Adipose tissue (tissue), 3 donors: ENCODE measurements around the gene DYNC1LI2. TPM values are rescaled to one million over a fixed set of nuclear protein-coding genes. Genes with fewer than 3 reads are reported as not detected.

Source experiments
- H3K27ac ChIP-seq: one replicate; pipeline ENCODE4 v1.5.1; 2013; ENCODE audit warnings: low read depth, low read length
- WGBS, 3 donors: extraction: QIAGEN DNeasy Blood & Tissue Kit; methylation state at CpG; one replicate each; pipeline ENCODE4 v1.1.7; 2013; 5-methylcytosine and 5-hydroxymethylcytosine counted together
- polyA plus RNA-seq, 3 donors: library from polyadenylated mRNA; stranded (reverse); fragments of 200-250 nt; gene quantifications; one replicate each; pipeline ENCODE4 v1.2.3, GENCODE V29; 2013
- donor health status: healthy with polysubstance abuse.
- donor health status: Bipolar disorder and iron deficiency.
- donor health status: healthy.

DYNC1LI2 gene
- polyA plus RNA-seq, 3 donors, result 32.8 to 106 (median 57.0) TPM

GRCh38 chr16:66741950-66742808 lies 9.2 kb downstream of the DYNC1LI2 start:
- H3K27ac ChIP-seq, result no peak overlapping the region
- WGBS, 3 donors, result 40 to 52% (median 46%) methylated on average over 10 of the region's 10 CpGs

GRCh38 chr16:66741169-66741900 lies 10.1 kb downstream of the DYNC1LI2 start:
- no peak overlapping the region for H3K27ac ChIP-seq
- WGBS, 3 donors, result 20 to 34% (median 31%) methylated on average over 10 of the region's 10 CpGs

GRCh38 chr16:66740533-66740932 lies 10.9 kb downstream of the DYNC1LI2 start:
- no peak overlapping the region for H3K27ac ChIP-seq
- 39 to 56% (median 41%) methylated on average over 2 of the region's 2 CpGs for WGBS, 3 donors

DNA sequence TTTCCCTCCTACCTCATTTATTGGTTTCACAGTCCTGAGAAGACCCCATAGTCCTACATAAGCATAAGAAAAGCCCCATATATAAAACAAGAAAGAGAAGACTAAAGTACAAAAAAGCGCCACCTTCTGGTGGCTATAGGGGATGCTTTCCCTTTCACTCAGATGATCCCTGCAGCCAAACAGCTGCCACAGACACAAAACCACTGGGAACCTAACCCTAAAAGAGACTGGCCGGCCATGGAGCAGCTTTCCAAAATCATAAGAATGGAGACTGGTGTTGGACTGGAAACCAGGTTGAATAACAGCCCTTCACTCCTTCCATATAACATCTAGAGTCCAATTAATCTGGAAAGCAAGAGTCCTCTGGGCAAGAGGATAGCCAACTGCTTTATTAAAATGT lies 11.4 kb downstream of the DYNC1LI2 start:
- WGBS, 3 donors, result 47 to 51% (median 49%) methylated on average over 2 of the region's 2 CpGs
- no peak overlapping the region for H3K27ac ChIP-seq

DNA sequence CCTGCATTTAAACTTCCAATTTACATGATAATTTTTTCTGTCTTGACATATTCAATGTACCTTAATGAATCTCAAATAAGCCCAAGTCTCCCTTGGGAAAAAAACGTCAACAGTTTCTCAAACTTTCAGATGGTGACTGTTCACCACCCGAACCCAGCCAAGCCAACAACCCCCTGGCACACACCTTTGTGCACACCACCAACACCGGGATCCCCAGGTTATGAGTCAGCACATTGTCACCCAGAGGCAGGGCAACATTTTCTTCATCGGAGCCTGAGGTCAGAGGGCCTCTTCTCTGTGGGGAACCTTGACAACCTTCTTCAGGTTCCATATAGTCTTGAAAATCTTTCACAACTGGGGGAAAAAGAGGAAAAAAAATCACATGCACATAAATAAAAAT lies 15.5 kb downstream of the DYNC1LI2 start:
- WGBS, 3 donors, result 84 to 93% (median 88%) methylated on average over 4 of the region's 4 CpGs
- H3K27ac ChIP-seq, result no peak overlapping the region

DNA sequence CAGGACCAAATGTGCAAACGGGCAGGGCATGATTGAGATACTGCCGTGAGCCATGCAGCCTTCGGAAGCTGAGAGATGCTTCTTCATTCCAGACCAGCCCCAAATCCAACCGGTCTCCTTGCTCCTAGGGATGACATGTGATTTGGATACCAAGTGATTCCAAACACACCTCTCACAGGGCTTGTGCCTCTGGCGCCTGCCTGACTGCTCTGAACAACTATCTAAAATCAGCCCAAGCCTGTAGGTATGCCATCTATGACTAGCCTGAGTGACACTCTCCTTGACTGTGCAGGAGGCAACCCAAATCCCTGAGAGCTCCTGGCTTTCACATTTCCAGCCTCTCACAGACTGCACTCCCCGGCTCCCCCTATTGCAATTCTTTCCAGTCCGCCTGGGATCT lies 20.3 kb downstream of the DYNC1LI2 start:
- H3K27ac ChIP-seq, result no peak overlapping the region
- 82 to 92% (median 84%) methylated on average over 7 of the region's 7 CpGs for WGBS, 3 donors

GRCh38 chr16:66728804-66729203 lies 22.6 kb downstream of the DYNC1LI2 start:
- 46 to 64% (median 47%) methylated on average over 4 of the region's 4 CpGs for WGBS, 3 donors
- H3K27ac ChIP-seq, result no peak overlapping the region

- WGBS, 3 donors, result 24 to 33% (median 30%) methylated on average over 3 of the region's 3 CpGs
- H3K27ac ChIP-seq, result no peak overlapping the region
These were observed 23.2 kb downstream of the DYNC1LI2 start for GRCh38 chr16:66728117-66728787.

GRCh38 chr16:66720766-66721165 lies 30.6 kb downstream of the DYNC1LI2 start:
- H3K27ac ChIP-seq, result no peak overlapping the region
- WGBS, 3 donors, result 73 to 85% (median 83%) methylated on average over 3 of the region's 3 CpGs

GRCh38 chr16:66719246-66719645 lies 32.2 kb downstream of the DYNC1LI2 start:
- 97 to 98% (median 97%) methylated on average over 4 of the region's 4 CpGs for WGBS, 3 donors
- H3K27ac ChIP-seq, result no peak overlapping the region

DNA sequence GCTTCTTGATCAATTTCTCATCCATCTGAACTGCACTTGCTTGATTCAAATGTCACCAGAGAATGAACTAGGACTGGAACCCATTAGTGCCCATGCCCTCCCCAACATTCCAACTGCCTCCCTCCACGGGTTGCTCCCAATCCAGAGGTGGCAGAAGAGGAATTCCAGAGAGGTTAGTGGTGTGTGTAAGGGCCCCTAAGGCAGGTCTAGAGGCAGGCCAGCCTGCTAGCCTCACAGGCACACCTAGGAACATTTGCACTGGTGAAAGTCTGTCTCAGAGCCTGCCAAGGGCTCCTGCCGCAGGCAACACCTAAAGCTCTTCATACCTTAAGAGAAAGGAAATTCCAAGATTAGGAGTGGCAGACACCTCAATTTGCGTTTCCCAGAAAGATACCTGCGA lies 33.6 kb downstream of the DYNC1LI2 start:
- 74 to 85% (median 78%) methylated on average over 4 of the region's 4 CpGs for WGBS, 3 donors
- H3K27ac ChIP-seq, result no peak overlapping the region

- WGBS, 3 donors, result 50 to 73% (median 51%) methylated on average over 12 of the region's 12 CpGs
- H3K27ac ChIP-seq, result no peak overlapping the region
These were observed 34.2 kb downstream of the DYNC1LI2 start for GRCh38 chr16:66717112-66717675.

DNA sequence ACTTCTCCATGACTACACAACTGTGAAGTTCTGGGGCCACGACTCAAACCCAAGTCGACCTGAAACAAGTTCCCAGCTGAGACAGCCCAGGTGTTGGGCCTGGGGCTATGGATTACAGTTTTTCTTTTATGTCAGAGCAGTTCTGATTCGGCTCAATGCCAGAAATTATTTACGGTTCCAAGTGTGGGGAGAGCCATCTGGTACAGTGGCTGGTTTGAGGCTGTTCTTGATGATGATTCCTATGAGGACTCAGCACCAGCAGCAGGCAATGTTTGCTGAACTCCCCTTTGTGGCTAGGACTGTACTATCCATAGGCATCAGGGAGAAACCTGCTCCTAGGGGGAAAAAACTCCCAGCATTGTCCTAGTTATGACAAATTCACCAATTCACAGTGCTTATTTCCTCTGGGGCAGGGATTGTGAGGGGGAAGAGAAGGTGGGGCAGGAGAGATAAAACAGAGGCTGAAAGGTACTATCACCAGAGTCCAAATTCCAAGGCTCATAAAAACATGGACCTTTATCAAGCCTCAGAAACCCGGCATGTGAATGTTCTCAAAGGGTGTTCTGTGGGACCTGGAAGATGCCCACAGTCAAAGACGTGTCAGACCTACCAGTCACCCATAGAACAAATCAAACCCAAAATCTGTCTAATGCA lies 36.6 kb downstream of the DYNC1LI2 start:
- WGBS, 3 donors, result 40 to 63% (median 48%) methylated on average over 6 of the region's 6 CpGs

GRCh38 chr16:66714062-66714461 lies 37.3 kb downstream of the DYNC1LI2 start:
- H3K27ac ChIP-seq, result no peak overlapping the region
- 84 to 94% (median 93%) methylated on average over 6 of the region's 6 CpGs for WGBS, 3 donors

More for the DNA sequence above, 36.6 kb downstream of the DYNC1LI2 start:
- no peak overlapping the region for H3K27ac ChIP-seq

- H3K27ac ChIP-seq, result no peak overlapping the region
- 53 to 70% (median 69%) methylated on average over 2 of the region's 2 CpGs for WGBS, 3 donors
These were observed 38.3 kb downstream of the DYNC1LI2 start for GRCh38 chr16:66713076-66713475.

DNA sequence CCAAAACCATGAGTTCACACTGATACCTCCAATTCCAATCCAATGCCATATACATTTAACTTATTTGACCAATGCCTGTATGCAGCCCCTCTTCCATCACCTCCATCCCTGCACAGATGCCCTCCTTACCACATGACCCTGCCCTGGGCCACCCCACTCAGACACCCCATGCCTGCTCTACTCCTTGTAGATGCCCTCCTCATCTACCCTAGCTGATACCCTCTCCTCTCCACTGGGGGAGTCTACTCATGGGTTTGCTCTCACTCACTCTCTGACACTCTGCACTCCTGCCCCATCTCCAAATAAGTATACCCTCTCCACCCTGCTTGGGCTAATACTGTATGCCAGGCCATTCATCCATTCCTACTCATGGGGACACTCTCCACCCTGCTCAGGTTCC lies 38.9 kb downstream of the DYNC1LI2 start:
- no peak overlapping the region for H3K27ac ChIP-seq

DNA sequence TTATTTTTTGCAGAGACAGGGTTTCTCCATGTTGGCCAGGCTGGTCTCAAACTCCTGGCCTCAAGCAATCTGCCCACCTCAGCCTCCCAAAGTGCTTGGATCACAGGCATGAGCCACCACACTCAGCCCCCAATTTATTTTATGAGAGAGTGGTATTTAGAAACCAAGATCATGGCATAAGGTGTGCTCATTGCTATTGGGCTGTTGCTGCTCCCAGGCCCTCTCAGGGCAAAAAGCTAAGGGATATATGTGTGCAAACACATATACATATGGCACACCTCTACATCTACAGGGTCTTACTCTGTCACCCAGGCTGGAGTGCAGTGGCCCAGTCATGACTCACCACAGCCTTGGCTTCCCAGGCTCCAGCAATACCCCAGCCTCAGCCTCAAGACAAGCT lies 39.8 kb downstream of the DYNC1LI2 start:
- H3K27ac ChIP-seq, result no peak overlapping the region

- 37 to 73% (median 49%) methylated on average over 8 of the region's 8 CpGs for WGBS, 3 donors
- no peak overlapping the region for H3K27ac ChIP-seq
These were observed 44.9 kb downstream of the DYNC1LI2 start for GRCh38 chr16:66706506-66706880.
